Subcutaneous adipose tissue (tissue), 4 donors: Measurements from ENCODE around the gene DTNB. TPM values are rescaled to one million over a fixed set of nuclear protein-coding genes. Genes with fewer than 3 reads are reported as not detected.

Experiments used
- total RNA-seq, 4 donors: library from RNA; depleted of rRNA; stranded (reverse); fragments of >200 nt; gene quantifications; one replicate each; pipeline ENCODE4 v1.1.0, GENCODE V29; 2016
- TF ChIP-seq, protein P1 (sequence below): fragments of 450-650 bp; IDR thresholded peaks from one replicate; pipeline ENCODE4 v1.5.1; 2016; ENCODE audit warnings: low read depth, mild to moderate bottlenecking, control low read depth, antibody characterized with exemption, moderate library complexity

DTNB gene
- total RNA-seq, 4 donors from 2014 or later, result 4.6 to 11.6 (median 7.3) TPM

DNA sequence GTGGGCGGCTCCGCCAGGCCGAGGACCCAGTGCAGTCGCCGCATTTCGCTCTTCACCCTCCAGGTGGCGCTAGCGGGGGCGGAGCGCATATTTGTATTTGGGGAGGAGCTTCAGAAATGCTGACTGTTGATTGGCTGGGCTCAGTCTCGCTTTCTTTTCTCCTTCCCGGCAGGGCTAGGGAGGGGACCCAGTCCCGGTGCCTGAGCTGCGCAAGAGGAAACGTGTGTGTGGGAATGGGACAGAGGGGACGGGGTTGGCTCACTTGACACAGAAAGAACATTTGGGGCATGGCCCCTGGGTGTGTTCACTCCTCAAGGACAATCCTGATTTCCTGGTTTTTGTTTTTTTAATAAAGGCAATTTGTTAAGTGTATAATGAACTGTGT is 311.3 kb downstream of the DTNB start:
- TF ChIP-seq, protein P1, sequence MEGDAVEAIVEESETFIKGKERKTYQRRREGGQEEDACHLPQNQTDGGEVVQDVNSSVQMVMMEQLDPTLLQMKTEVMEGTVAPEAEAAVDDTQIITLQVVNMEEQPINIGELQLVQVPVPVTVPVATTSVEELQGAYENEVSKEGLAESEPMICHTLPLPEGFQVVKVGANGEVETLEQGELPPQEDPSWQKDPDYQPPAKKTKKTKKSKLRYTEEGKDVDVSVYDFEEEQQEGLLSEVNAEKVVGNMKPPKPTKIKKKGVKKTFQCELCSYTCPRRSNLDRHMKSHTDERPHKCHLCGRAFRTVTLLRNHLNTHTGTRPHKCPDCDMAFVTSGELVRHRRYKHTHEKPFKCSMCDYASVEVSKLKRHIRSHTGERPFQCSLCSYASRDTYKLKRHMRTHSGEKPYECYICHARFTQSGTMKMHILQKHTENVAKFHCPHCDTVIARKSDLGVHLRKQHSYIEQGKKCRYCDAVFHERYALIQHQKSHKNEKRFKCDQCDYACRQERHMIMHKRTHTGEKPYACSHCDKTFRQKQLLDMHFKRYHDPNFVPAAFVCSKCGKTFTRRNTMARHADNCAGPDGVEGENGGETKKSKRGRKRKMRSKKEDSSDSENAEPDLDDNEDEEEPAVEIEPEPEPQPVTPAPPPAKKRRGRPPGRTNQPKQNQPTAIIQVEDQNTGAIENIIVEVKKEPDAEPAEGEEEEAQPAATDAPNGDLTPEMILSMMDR, result no peak

GRCh38 chr2:25361261-25362048 is 311.9 kb downstream of the DTNB start:
- TF ChIP-seq, protein P1, result no peak

DNA sequence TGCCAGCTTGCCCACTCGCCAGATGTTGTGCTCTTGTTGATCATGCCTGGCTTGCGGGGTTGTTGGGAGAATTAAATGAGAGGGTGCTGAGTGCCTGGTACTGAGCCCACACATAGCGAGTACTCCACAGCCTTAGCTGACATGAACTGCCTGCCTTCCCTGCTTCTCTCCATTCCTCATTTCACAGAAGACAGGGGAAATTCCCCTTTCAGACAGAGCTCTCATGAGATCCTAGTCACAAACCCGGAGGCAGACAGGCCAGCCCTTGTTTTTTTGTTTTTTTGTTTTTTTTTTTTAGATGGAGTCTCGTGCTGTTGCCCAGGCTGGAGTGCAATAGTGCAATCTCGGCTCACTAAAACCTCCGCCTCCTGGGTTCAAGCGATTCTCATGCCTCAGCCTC is 314.5 kb downstream of the DTNB start:
- TF ChIP-seq, protein P1, result no peak

DNA sequence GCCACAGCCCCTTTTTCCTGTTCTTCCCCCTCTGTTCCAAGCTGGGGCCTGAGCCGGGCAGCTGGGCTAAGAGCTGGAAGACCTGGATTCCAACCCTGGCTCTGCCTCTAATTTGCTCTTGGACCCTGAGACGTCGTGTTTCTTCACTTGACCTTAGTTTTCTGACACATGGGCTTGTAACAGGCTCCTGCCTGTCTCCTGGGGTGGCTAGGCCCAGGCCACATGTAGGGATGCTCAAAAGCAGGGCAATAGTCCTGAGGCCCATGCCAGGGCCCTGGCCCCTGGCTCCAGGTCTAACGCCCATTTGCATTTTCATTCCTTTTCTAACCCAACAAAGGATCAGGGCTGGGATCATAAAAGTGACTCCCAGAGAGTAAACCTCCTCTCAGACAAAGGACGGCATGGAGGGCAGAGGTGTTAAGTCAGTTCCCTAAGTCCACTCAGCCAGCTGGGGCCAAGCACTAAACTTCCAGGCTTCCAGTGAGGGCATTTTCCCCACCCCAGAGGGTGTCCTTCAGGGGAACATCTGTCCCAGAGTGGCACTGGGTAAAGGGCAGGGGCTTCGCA is 315.0 kb downstream of the DTNB start:
- TF ChIP-seq, protein P1, result no peak

- TF ChIP-seq, protein P1, result no peak
Measured at GRCh38 chr2:25356088-25356487, 317.3 kb downstream of the DTNB start.

GRCh38 chr2:25355270-25355669 is 318.1 kb downstream of the DTNB start:
- TF ChIP-seq, protein P1, result no peak

DNA sequence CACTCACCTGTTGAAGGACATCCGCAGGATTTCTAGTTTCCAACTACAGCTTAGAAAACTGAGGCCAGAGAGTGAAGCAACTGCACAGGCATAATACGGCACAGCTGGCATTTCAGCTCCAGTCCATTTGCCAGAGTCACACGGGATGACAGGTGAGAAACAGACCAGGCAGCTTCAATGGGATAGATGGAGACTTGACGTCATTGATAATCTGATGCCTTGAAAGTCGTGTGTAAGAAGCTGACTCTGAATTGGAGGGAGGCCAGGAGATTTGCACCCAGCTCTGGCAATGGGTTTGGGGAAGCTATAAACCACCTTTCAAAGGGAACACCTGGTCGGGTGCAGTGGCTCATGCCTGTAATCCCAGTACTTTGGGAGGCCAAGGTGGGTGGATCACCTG is 319.3 kb downstream of the DTNB start:
- TF ChIP-seq, protein P1, result no peak
